DMS 273 (cell line): ENCODE data around the gene SGK2.
"Not testable (repeated sequence)": the region's sequence is repeated elsewhere in the genome, so short reads cannot be mapped to it uniquely, and the experiment has no call there.

Source experiments
- DNase-seq: peaks from one replicate; lab custom pipeline; 2025; ENCODE audit not compliant: unreplicated experiment; lab: John Stamatoyannopoulos, UW

The SGK2 gene

GRCh38 chr20:43563429-43563828 is 4.6 kb downstream of the SGK2 start:
- no peak for DNase-seq

- no peak for DNase-seq
Measured at GRCh38 chr20:43563991-43564390, 5.2 kb downstream of the SGK2 start.

- DNase-seq, result no peak
Measured at GRCh38 chr20:43564455-43564854, 5.6 kb downstream of the SGK2 start.

GRCh38 chr20:43564993-43565757 is 6.3 kb downstream of the SGK2 start:
- no peak for DNase-seq

GRCh38 chr20:43565758-43566104 is 6.9 kb downstream of the SGK2 start:
- DNase-seq, result no peak

GRCh38 chr20:43567477-43567876 is 8.7 kb downstream of the SGK2 start:
- DNase-seq, result no peak

GRCh38 chr20:43568706-43569105 is 9.9 kb downstream of the SGK2 start:
- DNase-seq, result no peak

- DNase-seq, result no peak
Measured at GRCh38 chr20:43569282-43569681, 10.5 kb downstream of the SGK2 start.

- no peak for DNase-seq
Measured at GRCh38 chr20:43570496-43570895, 11.7 kb downstream of the SGK2 start.

- no peak for DNase-seq
Measured at GRCh38 chr20:43571310-43571709, 12.5 kb downstream of the SGK2 start.

- DNase-seq, result no peak
Measured at GRCh38 chr20:43571771-43572170, 12.9 kb downstream of the SGK2 start.

- no peak for DNase-seq
Measured at GRCh38 chr20:43572891-43573290, 14.1 kb downstream of the SGK2 start.

- DNase-seq, result no peak
Measured at GRCh38 chr20:43576108-43576507, 17.3 kb downstream of the SGK2 start.

- no peak for DNase-seq
Measured at GRCh38 chr20:43579861-43580793, 21.3 kb downstream of the SGK2 start.

GRCh38 chr20:43583133-43583864 is 24.5 kb downstream of the SGK2 start:
- DNase-seq, result no peak

GRCh38 chr20:43583982-43584432 is 25.2 kb downstream of the SGK2 start:
- DNase-seq, result peak; percentile 68

GRCh38 chr20:43584448-43585136 is 25.8 kb downstream of the SGK2 start:
- no peak for DNase-seq

- DNase-seq, result no peak
Measured at GRCh38 chr20:43586641-43587040, 27.8 kb downstream of the SGK2 start.

GRCh38 chr20:43588526-43588925 is 29.7 kb downstream of the SGK2 start:
- not testable (repeated sequence) for DNase-seq

- peak; percentile 59 for DNase-seq
Measured at GRCh38 chr20:43590036-43590391, 31.2 kb downstream of the SGK2 start.
